NCI-H748 (cell line): ENCODE results near the gene RYR3.

Experiments used
- DNase-seq: peaks from one replicate; lab custom pipeline; 2025; ENCODE audit not compliant: unreplicated experiment; lab: John Stamatoyannopoulos, UW

The RYR3 gene

GRCh38 chr15:33378866-33379480 lies 68.2 kb downstream of the RYR3 start:
- DNase-seq, result no peak

GRCh38 chr15:33380406-33380805 lies 69.6 kb downstream of the RYR3 start:
- DNase-seq, result no peak

GRCh38 chr15:33382491-33382890 lies 71.7 kb downstream of the RYR3 start:
- no peak for DNase-seq

- no peak for DNase-seq
These were observed 73.5 kb downstream of the RYR3 start for GRCh38 chr15:33384307-33384706.

GRCh38 chr15:33392453-33392852 lies 81.7 kb downstream of the RYR3 start:
- DNase-seq, result no peak

- DNase-seq, result no peak
These were observed 82.8 kb downstream of the RYR3 start for GRCh38 chr15:33393546-33393945.

- no peak for DNase-seq
These were observed 84.6 kb downstream of the RYR3 start for GRCh38 chr15:33395321-33395720.

- DNase-seq, result no peak
These were observed 85.1 kb downstream of the RYR3 start for GRCh38 chr15:33395846-33396245.

- DNase-seq, result no peak
These were observed 85.7 kb downstream of the RYR3 start for GRCh38 chr15:33396475-33396874.

- peak; percentile 75 for DNase-seq
These were observed 87.8 kb downstream of the RYR3 start for GRCh38 chr15:33398555-33398954.

GRCh38 chr15:33400941-33401340 lies 90.2 kb downstream of the RYR3 start:
- no peak for DNase-seq

- DNase-seq, result no peak
These were observed 91.8 kb downstream of the RYR3 start for GRCh38 chr15:33402600-33402999.

GRCh38 chr15:33405096-33405495 lies 94.3 kb downstream of the RYR3 start:
- DNase-seq, result no peak

GRCh38 chr15:33411596-33412540 lies 101.1 kb downstream of the RYR3 start:
- no peak for DNase-seq

- DNase-seq, result no peak
These were observed 108.9 kb downstream of the RYR3 start for GRCh38 chr15:33419701-33420100.

GRCh38 chr15:33424025-33424424 lies 113.3 kb downstream of the RYR3 start:
- DNase-seq, result no peak

GRCh38 chr15:33425142-33425541 lies 114.4 kb downstream of the RYR3 start:
- no peak for DNase-seq

- DNase-seq, result no peak
These were observed 119.8 kb downstream of the RYR3 start for GRCh38 chr15:33430577-33430976.

GRCh38 chr15:33433821-33434220 lies 123.1 kb downstream of the RYR3 start:
- no peak for DNase-seq

GRCh38 chr15:33438396-33438795 lies 127.6 kb downstream of the RYR3 start:
- DNase-seq, result no peak

GRCh38 chr15:33440900-33441299 lies 130.1 kb downstream of the RYR3 start:
- DNase-seq, result no peak

GRCh38 chr15:33442449-33442848 lies 131.7 kb downstream of the RYR3 start:
- DNase-seq, result peak; percentile 86
